ENCODE measurements around the gene BACE1.

DNA sequence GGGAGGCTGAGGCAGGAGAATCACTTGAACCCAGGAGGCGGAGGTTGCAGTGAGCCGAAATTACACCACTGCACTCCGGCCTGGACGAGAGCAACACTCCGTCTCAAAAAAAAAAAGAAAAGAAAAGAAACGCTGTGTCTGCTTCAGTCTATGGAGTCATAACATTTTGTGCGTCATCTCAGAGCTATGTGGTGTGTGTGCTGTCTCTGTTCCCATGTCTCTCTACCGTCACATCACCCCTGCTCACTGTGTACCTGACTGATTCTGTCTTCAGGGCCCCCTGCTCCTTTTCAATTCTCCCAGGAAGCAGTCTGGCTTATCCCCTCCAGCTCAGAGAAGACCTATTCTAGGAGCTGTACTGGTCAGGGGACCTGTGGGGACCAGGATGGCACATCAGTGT, 17.9 kb downstream of the BACE1 start:
- TF ChIP-seq POLR2A (IDR thresholded peaks at IDR 0.05) (no peak), EP300 (IDR thresholded peaks at IDR 0.05) (no peak)
- TF ChIP-seq, protein P1, sequence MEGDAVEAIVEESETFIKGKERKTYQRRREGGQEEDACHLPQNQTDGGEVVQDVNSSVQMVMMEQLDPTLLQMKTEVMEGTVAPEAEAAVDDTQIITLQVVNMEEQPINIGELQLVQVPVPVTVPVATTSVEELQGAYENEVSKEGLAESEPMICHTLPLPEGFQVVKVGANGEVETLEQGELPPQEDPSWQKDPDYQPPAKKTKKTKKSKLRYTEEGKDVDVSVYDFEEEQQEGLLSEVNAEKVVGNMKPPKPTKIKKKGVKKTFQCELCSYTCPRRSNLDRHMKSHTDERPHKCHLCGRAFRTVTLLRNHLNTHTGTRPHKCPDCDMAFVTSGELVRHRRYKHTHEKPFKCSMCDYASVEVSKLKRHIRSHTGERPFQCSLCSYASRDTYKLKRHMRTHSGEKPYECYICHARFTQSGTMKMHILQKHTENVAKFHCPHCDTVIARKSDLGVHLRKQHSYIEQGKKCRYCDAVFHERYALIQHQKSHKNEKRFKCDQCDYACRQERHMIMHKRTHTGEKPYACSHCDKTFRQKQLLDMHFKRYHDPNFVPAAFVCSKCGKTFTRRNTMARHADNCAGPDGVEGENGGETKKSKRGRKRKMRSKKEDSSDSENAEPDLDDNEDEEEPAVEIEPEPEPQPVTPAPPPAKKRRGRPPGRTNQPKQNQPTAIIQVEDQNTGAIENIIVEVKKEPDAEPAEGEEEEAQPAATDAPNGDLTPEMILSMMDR (IDR thresholded peaks at IDR 0.05) = no peak

Measured in sigmoid colon (tissue), 4 donors.